GM18499 (cell line): ENCODE data around the gene CCDC32.
A peak's percentile ranks its signal among the peaks of the same experiment; 100 is the strongest.
"Not testable (repeated sequence)": the region's sequence is repeated elsewhere in the genome, so short reads cannot be mapped to it uniquely, and the experiment has no call there.

ENCODE experiments used
- ATAC-seq: cut with Tn5 transposase; IDR thresholded peaks from one replicate; pipeline ENCODE4 v1.9.1; 2021; ENCODE audit warnings: moderate number of reproducible peaks; ENCODE audit not compliant: insufficient read depth, unreplicated experiment

Gene CCDC32

GRCh38 chr15:40564591-40565332 is at the start of gene CCDC32:
TSS of gene CCDC32 (minus strand) at chr15:40565042. CDS start at chr15:40563015, 2,027 bp downstream.
- peak; percentile 85 for ATAC-seq

- ATAC-seq: no peak
Observed at GRCh38 chr15:40613080-40613479, 48.2 kb upstream of the CCDC32 start.

GRCh38 chr15:40603935-40604334 is 39.1 kb upstream of the CCDC32 start:
- ATAC-seq: no peak

- no peak for ATAC-seq
Observed at GRCh38 chr15:40600956-40601355, 36.1 kb upstream of the CCDC32 start.

GRCh38 chr15:40598672-40599071 is 33.8 kb upstream of the CCDC32 start:
- no peak for ATAC-seq

GRCh38 chr15:40598126-40598525 is 33.3 kb upstream of the CCDC32 start:
- ATAC-seq: no peak

- no peak for ATAC-seq
Observed at GRCh38 chr15:40597024-40597423, 32.2 kb upstream of the CCDC32 start.

- ATAC-seq: no peak
Observed at GRCh38 chr15:40595773-40596172, 30.9 kb upstream of the CCDC32 start.

GRCh38 chr15:40595219-40595618 is 30.4 kb upstream of the CCDC32 start:
- ATAC-seq: no peak

- ATAC-seq: peak; percentile 23
Observed at GRCh38 chr15:40594429-40594836, 29.6 kb upstream of the CCDC32 start.

GRCh38 chr15:40593588-40594428 is 29.0 kb upstream of the CCDC32 start, which contains the start of gene KNL1:
TSS of gene KNL1 (plus strand) at chr15:40594249. CDS start at chr15:40602932, 8,683 bp downstream.
- peak; percentile 40 for ATAC-seq

- ATAC-seq: no peak
Observed at GRCh38 chr15:40593165-40593564, 28.3 kb upstream of the CCDC32 start.

GRCh38 chr15:40591389-40591788 is 26.5 kb upstream of the CCDC32 start:
- ATAC-seq: no peak

- ATAC-seq: no peak
Observed at GRCh38 chr15:40590667-40591050, 25.8 kb upstream of the CCDC32 start.

GRCh38 chr15:40584191-40584590 is 19.3 kb upstream of the CCDC32 start:
- no peak for ATAC-seq

- no peak for ATAC-seq
Observed at GRCh38 chr15:40582726-40583246, 17.9 kb upstream of the CCDC32 start.

GRCh38 chr15:40581796-40582195 is 17.0 kb upstream of the CCDC32 start:
- not testable (repeated sequence) for ATAC-seq

GRCh38 chr15:40578892-40579291 is 14.1 kb upstream of the CCDC32 start:
- ATAC-seq: no peak

- not testable (repeated sequence) for ATAC-seq
Observed at GRCh38 chr15:40576914-40577313, 12.1 kb upstream of the CCDC32 start.

GRCh38 chr15:40575113-40575512 is 10.3 kb upstream of the CCDC32 start:
- no peak for ATAC-seq
